ENCODE data around the gene CARD10.

Gene CARD10, protein sequence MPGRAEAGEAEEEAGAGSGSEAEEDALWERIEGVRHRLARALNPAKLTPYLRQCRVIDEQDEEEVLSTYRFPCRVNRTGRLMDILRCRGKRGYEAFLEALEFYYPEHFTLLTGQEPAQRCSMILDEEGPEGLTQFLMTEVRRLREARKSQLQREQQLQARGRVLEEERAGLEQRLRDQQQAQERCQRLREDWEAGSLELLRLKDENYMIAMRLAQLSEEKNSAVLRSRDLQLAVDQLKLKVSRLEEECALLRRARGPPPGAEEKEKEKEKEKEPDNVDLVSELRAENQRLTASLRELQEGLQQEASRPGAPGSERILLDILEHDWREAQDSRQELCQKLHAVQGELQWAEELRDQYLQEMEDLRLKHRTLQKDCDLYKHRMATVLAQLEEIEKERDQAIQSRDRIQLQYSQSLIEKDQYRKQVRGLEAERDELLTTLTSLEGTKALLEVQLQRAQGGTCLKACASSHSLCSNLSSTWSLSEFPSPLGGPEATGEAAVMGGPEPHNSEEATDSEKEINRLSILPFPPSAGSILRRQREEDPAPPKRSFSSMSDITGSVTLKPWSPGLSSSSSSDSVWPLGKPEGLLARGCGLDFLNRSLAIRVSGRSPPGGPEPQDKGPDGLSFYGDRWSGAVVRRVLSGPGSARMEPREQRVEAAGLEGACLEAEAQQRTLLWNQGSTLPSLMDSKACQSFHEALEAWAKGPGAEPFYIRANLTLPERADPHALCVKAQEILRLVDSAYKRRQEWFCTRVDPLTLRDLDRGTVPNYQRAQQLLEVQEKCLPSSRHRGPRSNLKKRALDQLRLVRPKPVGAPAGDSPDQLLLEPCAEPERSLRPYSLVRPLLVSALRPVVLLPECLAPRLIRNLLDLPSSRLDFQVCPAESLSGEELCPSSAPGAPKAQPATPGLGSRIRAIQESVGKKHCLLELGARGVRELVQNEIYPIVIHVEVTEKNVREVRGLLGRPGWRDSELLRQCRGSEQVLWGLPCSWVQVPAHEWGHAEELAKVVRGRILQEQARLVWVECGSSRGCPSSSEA

DNA sequence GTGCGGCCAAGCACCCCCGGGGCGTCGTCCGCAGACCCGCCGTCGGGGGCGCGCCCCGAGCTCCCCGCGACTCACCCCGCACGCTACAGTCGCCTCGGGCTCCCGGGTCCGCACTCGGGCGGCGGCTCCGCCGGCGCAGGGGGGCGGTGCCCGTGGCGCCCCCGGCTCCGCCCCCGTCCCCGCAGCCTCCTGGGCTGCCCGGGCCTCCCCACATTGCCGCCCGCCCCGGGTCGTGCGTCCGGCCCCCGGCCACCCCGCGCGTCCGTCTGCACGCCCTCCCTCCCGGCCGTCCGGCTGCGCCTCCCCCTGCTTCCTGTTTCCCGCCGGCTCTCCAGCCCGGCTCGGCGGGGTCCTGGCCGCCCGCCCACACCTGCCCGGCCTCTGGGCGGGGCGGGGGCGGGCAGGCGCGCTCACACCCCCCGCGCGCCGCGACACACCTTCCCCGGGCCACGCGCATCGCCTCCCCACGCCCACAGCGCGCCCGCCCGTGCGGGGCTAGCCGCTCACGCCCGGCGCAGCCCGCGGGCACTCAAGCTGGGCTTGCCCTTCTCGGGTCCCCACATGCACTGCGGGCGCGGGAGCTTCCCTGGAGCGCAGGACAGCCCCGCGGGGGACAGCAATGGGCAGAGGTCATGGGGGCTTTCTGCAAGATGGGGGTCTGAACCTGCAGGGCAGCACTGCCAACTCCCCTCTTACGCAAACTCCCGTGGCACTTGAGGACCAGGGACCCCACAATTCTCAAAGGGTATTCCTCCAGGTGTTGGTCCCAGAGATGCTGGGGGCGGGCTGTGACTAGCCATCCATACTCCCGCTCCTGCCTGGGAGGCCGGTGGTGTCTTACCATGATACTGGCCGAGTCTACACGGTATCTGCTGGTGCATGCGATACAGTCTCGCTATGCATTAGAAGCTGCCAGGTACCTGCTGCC, at the start of gene CARD10:
CARD10 (minus strand) TSS at position 148 of the 928 bp plus-strand sequence. CDS start 215 bp downstream, outside the sequence.
- no peak for DNase-seq (ENCODE audit: low spot score)

DNA sequence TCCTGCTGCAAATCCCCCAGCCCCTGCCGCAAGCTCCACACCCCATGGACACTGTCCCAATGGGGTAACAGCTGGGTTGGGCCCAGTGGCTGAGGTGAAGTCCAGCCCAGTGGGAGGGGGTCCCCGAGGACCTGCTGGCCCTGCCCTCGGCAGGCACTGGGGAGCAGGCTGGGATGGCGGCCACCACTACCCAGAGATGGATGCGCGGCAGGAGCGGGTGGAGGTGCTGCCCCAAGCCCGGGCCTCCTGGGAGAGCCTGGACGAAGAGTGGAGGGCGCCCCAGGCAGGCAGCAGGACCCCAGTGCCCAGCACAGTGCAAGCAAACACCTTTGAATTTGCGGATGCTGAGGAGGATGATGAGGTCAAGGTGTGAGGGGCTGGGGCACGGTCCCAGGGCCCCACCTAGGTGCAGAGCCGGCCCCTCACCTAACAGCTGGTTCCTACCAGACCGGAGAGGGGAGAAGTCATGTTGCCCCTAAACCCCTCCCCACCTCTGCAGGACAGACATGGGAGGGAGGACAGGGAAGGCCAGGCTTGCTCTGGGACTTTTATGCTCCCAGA, 49.3 kb upstream of the CARD10 start:
- no peak for DNase-seq (ENCODE audit: low spot score)

DNA sequence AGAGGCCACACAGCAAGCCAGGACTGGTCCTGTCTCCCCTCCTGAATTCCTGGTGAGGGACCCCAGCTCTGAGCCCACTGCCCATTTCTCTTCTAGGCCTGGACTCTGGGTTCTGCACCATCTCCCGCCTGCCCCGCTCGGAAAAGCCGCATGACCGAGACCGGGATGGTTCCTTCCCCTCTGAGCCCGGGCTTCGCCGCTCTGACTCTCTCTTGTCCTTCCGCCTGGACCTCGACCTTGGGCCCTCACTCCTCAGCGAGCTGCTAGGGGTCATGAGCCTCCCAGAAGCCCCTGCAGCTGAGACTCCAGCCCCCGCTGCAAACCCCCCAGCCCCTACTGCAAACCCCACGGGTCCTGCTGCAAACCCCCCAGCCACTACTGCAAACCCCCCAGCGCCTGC, 48.8 kb upstream of the CARD10 start:
- no peak for DNase-seq (ENCODE audit: low spot score)

DNA sequence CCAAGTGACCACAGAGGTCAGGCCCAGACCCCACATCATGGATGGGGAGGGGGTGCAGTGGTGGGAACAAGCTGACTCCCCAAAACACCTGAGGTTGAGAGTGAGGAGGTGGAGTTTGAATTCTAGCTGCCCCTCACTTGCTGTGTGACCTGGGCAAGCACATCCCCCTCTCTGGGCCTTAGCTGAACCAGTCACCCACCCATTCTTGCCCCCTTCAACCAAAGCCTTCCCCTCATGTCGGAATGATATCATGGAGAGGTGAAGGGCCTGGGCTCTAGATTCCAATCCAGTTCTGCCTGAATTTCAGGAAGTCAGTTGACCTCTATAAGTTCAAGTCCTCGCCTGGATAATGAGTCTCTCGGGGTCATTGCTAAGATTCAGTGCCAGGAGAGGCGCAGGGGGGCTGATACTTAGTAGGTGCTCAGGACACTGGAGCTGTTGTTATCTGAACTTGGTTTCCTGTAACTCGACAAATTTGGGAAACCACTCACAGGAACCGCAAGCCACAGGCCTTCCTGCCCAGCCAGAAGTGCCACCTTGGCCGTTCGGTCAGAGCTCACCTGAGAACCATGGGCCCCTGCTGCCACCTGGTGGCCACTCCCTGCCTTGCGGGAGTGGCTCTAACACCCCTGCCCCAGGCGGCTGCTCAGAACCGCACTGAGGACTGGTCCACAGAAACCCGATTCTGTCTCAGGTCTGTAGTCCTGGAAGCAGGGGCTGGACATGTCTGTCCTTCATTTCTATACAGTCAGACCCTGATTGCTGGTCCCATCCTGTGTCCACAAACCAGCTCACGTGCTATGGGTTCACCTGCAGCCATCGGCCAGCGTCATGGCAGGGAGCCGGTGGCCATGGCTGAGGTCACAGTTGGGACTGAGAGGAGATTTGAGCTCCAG, 47.9 kb upstream of the CARD10 start:
- DNase-seq (ENCODE audit: low spot score): peak; percentile 92

DNA sequence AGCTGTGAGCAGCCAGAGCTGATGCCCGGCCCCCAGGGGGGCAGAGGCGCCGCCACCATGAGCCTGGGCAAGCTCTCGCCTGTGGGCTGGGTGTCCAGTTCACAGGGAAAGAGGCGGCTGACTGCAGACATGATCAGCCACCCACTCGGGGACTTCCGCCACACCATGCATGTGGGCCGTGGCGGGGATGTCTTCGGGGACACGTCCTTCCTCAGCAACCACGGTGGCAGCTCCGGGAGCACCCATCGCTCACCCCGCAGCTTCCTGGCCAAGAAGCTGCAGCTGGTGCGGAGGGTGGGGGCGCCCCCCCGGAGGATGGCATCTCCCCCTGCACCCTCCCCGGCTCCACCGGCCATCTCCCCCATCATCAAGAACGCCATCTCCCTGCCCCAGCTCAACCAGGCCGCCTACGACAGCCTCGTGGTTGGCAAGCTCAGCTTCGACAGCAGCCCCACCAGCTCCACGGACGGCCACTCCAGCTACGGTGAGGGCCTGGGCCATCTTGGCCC, 47.2 kb upstream of the CARD10 start:
- peak; percentile 41 for DNase-seq (ENCODE audit: low spot score)

DNA sequence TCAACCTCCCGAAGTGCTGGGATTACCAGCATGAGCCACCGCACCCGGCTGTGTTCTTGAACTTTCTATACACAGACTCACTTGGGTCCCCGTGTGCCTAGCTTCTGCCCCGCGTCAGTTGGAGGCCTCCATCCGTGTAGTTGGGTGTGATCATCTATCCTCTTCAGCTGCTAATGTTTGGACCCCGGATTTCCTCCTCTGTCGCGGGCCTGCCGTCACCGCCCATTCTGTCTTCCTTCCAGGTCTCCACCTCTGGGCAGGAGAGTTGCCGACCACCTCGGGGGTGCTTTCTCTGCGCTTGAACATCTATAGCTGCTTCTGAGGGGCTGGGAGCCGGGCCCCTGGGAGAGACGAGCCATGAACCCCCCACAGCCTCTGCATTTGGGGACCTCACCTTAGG, 46.6 kb upstream of the CARD10 start:
- no peak for DNase-seq (ENCODE audit: low spot score)

DNA sequence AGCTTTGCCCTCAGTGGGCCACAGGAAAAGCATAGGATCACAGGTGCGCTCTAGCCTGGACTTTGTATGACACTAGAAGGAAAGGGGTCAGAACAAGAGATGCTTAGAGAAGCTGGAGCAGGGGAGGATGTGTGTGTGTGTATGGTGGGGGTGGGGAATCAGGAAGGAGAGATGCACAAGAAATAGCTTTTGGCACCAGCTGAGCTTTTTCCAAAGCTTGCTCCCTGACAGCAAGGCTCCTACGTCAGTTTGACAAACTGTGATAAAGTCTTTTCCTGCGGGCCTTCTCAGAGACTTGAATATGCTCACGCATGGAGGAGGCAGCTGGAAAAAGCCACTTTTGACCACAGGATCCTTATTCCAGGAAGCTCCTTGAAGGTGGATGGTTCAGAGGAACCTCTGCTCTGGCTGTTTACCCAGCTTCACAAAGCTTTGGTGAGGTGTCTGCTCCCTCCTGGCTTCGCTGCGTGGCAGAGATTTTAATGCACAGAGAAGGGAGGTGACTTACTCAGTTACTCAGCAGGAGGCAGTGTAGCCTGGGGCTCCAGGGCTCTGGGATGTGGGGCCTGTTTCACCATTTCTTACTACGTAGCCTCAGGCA, 45.0 kb upstream of the CARD10 start:
- no peak for DNase-seq (ENCODE audit: low spot score)

DNA sequence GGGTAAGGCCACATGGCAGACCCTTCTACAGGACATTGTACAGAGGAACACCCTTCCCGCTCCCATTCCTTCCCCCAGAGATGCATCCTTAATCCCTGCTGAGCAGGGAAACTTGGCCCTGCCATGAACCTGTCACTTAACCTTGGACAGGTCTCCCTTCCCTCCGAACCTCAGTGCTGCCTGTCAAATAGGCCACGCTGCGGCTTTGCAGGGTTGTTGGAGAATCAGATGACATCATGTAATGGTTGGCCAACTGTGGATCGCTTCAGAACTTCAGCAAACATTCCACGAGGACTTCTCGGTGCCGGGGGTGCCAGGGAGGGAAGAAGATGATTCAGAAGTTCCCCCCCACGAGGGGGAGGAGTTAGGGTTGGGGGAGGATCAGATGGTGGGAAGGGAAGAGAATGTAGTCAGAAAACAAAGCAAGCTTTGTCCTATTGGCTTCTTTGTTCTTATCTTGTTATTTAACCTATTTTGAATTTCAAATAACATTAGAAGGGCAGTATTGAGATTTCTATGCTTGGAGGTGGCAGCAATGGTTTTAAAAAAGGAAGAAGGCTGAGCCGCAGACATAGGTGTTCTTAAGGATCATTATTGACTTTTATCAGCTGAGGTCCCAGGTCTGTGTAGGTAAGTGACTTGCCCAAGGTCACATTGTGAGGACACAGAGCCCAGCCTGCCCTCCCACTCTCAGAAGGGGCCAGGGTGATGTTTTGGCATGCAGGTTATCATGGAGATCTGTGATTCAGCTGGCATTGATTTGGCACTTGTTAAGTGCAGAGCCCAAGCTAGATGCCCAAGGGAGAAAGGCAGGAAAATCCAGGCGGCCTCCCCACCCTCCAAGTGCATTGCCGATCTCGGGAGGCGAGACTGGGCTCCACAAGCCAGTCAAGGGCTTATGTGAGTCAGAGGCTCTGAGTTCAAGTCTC, 44.2 kb upstream of the CARD10 start:
- no peak for DNase-seq (ENCODE audit: low spot score)

DNA sequence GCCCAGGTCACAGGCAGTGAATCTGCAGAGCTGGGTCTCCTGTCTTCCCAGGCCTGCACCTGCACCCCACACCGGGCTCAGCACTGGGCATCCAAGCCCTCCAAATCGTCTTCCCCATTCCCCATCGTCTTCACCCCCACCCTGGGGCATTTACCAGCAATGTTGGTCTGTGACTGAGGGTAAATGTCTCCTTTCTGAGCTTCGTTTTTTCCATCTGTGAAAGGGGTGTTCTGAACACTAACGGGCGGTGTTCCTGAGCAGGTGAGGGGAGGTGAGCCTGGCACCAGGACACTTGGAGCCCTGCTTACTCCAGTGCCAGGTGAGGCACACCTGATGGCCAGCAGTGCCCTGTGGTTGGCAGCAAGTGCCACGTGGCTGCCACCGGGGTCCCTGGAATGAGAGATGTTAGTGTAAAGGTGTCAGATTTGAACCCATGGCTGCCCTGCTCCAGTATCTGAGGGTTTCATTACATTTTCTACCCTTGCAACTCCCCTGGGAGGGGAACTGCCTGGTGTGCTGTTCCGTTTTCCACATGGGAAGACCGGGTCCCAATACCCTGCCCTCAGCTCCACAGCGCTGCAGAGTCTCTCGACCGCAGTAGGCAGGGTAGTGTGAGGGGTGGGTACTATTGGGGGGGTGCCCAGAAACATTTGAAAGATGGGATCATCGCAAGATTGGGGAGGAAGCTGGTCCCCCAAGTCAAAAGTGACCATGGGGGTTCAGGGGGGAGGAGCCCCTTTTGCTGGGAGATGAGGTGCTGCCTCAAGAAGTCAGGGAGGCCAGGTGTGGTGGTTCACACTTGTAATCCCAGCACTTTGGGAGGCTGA, 43.0 kb upstream of the CARD10 start:
- no peak for DNase-seq (ENCODE audit: low spot score)

DNA sequence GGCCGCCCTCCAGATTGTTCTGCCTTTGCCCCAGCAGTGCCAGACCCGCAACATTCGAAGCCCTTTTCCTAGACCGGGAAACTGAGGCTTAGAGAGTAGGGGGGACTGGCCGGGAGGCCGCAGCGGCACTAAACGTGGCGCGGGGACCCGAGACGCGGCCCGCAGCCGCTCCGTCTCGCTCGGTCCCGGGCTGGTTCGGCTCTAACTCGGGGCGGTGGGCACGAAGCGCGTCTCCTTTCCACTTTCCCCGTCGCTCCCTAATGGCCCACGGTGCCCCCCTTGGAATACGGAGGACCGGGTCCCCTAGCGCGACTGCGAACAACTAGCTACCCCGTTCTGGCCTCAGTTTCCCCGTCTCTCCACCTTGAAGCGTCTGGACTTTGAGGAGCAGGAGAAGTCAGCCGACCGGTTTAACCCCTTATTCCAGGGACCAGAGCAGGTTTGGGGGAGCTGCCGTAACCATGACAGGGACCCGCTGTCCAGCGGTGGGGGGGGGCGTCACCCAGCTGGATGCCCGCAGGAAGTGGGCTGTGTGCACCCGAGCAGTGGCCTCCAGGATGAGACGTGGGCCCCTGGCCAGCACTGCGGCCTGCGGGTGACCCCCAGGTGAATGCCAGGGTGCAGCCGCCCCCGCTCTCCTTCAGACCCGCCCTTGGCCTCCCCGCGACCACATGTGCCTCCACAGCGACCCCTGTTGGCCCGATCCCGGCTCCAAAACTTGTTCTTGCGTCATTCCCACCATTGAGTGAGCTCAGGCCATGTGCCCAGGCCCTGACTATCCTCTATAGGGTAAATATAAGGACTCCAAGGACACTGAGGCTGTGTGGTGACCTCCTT, 42.2 kb upstream of the CARD10 start:
- peak; percentile 58 for DNase-seq (ENCODE audit: low spot score)

DNA sequence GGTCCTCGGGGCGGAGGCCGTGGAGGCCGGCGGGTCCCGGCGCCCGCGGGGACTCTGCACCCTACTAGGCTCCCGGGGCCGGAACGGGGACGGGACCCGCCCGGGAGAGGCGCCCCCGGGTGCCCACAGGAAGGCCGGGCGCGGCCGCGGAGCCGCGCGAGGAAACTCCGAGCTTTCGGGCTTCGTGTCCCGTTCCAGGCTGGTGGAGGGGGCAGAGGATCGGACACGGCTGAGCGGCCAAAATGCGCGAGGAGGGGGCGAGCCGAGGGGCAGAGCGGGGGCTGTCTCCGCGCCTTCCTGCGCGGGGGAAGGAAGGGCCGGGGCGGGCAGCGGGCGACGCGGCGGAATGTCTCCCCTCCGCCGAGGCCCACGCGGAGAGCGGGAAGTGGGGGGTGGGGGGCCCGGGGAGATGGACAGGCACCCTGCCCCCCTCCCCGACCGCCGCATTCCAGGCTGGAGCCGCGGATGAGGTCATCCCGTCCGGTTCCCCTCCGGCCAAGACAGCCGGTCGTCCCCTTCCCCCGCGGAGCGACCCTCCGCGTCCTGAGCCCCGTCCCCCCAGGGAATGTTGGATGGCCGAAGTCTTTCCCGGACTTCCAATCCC, 41.5 kb upstream of the CARD10 start:
- DNase-seq (ENCODE audit: low spot score): no peak

DNA sequence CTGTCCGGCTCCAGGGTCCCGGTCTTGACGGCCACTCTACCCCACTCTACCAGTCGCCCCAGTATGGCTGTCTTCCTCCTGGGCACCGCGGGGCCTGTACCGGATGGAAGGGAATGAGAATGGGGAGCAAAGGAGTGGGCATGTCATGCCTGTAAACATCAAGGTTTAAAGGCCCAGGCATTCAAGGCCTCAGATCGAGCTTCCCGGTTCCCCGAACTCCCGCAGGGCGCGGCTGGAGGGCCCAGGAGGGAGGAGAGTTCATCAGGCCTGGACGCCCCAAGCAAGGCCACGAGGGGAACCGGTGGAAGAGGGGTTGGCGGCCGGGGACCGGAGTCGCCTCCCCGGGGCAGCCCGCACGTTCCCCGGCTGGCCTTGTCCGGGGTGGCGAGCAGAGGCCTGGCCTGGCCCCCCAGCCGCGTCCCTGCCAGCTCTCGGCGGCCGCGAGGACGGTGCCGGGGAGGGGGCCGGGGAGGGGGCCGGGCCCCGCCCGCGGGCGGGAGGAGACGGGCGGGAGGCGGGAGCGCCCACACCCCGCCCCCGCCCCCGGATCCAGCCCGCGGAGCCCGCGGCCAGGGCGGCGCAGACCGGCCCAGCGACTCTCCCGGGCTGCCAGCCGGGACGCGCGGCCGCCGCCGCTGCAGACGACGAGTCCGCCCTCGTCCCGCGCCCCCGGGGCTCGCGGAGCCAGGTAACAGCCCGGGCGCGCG, 40.8 kb upstream of the CARD10 start, which contains the start of gene CDC42EP1:
CDC42EP1 (plus strand) TSS at position 580 of the 707 bp plus-strand sequence. CDS start 5,870 bp downstream, outside the sequence.
- DNase-seq (ENCODE audit: low spot score): no peak

DNA sequence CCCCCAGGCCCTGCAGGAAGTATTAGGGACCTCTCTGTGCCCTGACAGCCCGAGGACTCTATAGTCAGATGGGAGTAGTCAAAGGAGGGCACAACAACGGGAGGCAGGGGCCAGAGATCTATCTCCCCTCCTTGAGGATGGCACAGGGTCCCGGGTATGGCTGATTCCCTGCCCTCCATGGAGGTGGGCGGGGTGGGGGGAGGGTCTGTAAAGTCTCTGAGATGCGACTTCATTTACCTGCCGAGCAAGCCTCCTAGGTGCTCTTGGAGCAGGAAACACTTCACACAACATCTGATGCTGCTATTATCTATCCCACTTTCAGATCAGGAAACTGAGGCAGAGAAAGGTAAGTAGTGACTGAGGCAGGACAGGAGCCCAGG, 40.3 kb upstream of the CARD10 start:
- DNase-seq (ENCODE audit: low spot score): no peak

DNA sequence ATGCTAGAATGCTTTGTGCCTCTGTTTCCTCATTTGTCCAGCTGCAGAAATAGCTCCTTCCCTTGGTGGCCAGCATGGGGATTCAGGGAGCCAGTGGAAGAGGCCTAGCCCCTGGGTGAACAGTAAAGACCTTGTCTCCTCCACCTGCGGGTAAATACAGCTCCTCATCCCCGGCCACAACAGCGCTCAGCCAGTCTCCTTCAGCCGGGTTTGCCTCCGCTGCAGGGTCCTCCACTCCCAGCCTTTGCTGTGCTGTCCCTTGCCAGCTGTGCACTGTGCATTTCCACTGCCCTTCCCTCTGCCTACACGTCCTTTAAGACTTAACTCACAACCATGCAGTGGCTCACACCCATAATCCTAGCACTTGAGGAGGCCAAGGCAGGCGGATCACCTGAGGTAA, 39.6 kb upstream of the CARD10 start:
- no peak for DNase-seq (ENCODE audit: low spot score)

DNA sequence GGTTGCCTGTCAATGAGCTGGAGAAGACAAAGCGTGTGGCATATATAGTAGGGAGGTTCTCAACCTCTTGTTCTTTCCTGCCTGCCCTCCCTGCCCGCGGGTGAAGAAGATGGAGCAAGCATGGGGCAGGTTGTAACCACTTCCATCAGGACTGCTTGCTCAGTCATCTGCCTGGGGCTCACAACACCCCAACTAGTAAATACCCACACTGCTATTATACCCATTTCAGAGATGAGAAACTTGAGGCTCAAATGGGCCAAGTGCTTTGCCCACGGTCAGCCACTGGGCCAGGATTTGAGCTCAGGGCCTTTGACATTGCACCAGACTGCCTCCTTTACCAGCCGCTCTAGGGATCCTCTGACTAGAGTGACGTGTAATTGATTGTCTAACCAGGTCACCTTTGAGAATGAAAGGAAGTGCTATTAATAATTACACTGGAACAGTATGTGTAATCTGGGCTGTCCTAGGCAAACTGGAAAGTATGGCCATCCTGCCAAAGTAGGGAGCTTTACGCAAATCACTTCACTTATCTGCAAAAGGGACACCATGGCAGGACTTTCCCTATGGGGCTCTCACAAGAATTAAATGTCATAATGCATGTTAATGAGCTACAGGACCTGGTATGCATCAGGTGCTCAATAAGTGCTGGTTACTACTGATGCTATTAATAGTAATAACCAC, 38.2 kb upstream of the CARD10 start:
- DNase-seq (ENCODE audit: low spot score): no peak
